ENCODE measurements around the gene TMEM132C.

DNA sequence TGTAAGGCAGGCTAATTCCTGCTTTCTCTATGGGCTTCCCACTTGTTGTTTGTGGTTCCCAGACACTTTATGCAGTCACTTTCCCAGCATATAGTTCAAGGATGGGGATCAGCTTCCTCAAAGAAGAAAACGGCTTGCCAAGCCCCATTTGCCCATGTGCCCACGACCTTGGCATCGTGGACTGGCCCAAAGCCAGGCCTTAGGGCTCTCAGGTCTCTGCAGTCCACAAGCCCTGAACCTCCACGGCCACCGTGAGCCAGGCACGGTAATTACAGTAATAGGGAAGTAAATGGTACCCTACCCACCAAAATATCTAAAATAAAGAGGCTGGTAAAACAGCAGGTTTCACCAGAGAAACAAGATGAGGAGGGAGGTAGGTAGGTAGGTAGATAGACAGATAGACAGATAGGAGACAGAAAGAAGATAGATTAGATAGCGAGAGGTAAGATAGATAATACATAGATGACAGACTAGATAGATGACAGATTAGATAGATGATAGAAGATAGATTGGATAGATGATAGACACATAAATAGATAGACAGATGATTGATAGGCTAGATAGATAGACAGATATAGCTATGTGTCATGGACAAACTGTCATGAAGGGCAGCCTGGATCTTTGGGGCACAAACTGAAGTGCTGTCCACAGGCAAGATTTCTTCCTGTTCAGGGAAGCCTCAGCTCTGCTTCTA is 393.7 kb downstream of the TMEM132C start:
- TF ChIP-seq POLR2AphosphoS5 (IDR thresholded peaks at IDR 0.05; ENCODE audit: low read depth, low read length) (no peak), POLR2A (IDR thresholded peaks at IDR 0.05; ENCODE audit: low read depth, low read length) (no peak), TAF1 (IDR thresholded peaks at IDR 0.05; ENCODE audit: borderline replicate concordance, low read depth, low read length) (no peak)
